GM21360 (cell line): ENCODE measurements around the gene KDM4B.
"Not testable (repeated sequence)": the region's sequence is repeated elsewhere in the genome, so short reads cannot be mapped to it uniquely, and the experiment has no call there.

Source experiments
- ATAC-seq: cut with Tn5 transposase; IDR thresholded peaks from one replicate; pipeline ENCODE4 v1.9.1; 2021; ENCODE audit warnings: mild to moderate bottlenecking, moderate library complexity; ENCODE audit not compliant: unreplicated experiment

KDM4B gene

GRCh38 chr19:5193192-5193591, 224.3 kb downstream of the KDM4B start:
- no peak for ATAC-seq

- ATAC-seq, result no peak
Observed at GRCh38 chr19:5194641-5195040, 225.7 kb downstream of the KDM4B start.

- ATAC-seq, result not testable (repeated sequence)
Observed at GRCh38 chr19:5195587-5195986, 226.7 kb downstream of the KDM4B start.

DNA sequence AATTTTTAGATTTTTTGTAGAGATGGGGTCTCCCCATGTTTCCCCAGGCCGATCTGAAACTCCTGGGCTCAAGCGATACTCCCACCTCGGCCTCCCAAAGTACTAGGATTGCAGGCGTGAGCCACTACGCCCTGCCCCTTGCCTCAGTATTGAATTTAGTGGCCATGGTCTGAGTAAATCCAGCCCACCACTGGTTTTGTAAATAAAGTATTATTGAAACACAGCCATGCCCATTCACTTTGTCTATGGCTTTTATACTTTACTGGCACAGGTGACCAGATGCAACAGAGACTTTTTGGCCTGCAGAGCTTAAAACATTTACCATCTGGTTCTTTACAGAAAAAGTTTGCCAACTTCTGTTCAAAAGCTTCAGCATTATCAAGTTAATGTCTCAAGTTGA, 227.9 kb downstream of the KDM4B start:
- ATAC-seq, result no peak

DNA sequence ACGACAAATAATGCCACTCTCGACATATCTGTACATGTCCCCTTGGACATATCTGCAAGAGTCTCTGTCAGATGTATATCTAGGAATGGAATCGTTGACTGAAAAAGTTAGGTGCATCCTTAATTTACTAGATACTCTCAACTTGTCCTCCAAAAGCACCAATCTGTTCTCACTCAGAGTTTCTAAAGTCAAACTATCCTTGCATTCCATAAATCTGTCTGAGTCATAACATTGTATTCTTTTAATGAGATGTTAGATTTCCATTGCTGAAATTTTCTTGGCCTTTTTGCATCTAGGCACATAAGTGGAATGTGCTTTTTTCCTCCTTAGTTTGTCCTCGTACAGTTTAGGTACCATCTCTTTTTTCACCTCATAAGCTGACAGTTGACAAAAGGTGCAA, 231.9 kb downstream of the KDM4B start:
- ATAC-seq, result no peak

- ATAC-seq, result no peak
Observed at GRCh38 chr19:5202553-5202952, 233.6 kb downstream of the KDM4B start.
